Testis (tissue), 2 donors: ENCODE measurements around the gene HBEGF.

Experiments used
- CTCF ChIP-seq, 3 experiments: fragments of 450-650 bp in 2 of 3; fragments of 200-600 bp in 1 of 3; sonication (generic) in 1 of 3; IDR thresholded peaks; one replicate each; pipeline ENCODE4 v1.5.1; 2016 to 2019; ENCODE audit warnings: antibody characterized with exemption in 3 of 3, mild to moderate bottlenecking in 2 of 3, moderate library complexity in 1 of 3
- POLR2A ChIP-seq: fragments of 450-650 bp; IDR thresholded peaks from one replicate; pipeline ENCODE4 v1.6.1; 2017; ENCODE audit warnings: antibody characterized with exemption, mild to moderate bottlenecking, moderate library complexity

- peak; percentile 27 to 53 (median 46) for TF ChIP-seq CTCF (IDR thresholded peaks at IDR 0.05)
- peak; percentile 73 for TF ChIP-seq POLR2A
Measured at GRCh38 chr5:140346348-140347221, at the start of gene HBEGF.
